ENCODE measurements around the gene FAM221B.

FAM221B gene, protein sequence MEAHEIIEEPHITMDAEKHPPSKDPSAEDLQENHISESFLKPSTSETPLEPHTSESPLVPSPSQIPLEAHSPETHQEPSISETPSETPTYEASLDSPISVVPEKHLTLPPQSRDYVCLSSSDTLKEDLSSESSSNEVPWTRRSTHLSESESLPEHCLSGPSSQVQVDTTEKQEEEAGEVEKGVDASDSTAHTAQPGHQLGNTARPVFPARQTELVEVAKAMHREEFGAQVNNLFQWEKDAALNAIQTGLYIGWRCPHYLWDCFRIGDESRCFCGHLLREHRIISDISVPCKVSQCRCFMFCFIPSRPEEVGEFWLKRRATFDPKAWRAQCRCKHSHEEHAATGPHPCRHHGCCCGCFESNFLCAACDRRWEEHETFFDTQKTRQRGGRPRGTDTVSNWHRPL

GRCh38 chr9:35828716-35829083, at the start of gene FAM221B:
Gene FAM221B (minus strand): TSS chr9:35828732. CDS start chr9:35826161, 2,571 bp downstream.
- in situ Hi-C loops (cut with MboI; ENCODE audit: low sequenced_read_pairs) = no loop called here

DNA sequence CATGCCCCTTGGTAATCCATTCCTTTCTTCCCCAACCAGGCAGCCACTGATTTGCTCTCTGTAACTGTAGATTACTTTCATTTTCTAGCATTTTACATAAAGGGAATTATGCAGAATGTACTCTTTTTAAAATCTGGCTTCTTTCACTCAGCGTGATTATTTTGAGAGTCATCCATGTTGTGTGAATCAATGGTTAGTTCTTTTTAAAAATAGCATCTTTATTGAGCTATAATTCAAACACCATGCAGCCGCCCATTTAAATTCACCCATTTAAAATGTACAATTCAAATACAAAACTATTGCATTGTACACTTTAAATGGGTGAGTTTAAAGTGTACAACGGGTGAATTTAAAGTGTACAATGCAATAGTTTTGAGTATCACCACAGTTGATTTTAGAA, 44.0 kb upstream of the FAM221B start:
- in situ Hi-C loops (cut with MboI; ENCODE audit: low sequenced_read_pairs) = no loop called here

DNA sequence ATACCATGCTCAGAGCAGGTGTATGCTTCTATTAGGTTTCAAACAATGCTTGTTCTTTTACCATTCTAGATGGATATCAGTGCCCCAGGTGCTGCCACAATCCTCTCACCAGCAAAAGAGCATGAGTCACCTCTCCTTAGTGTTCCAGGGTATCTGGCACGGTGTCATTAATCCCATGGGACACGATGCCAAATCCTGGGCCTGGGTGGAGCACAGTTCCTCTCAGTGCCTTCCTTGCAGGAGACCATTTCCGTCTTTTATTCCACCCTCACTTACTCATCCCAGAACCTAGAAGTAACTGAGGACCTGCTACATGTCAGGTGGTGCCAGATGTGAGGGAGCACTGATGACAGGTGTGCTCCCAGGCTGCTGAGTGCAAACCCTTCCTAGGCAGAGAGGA, 43.0 kb upstream of the FAM221B start:
- in situ Hi-C loops (cut with MboI; ENCODE audit: low sequenced_read_pairs) = no loop called here

- in situ Hi-C loops (cut with MboI; ENCODE audit: low sequenced_read_pairs) = no loop called here
Observed at GRCh38 chr9:35870351-35870923, 41.9 kb upstream of the FAM221B start, which contains the start of gene OR13J1. Gene OR13J1 (minus strand): TSS chr9:35870401. CDS start chr9:35870401, 0 bp downstream.

- in situ Hi-C loops (cut with MboI; ENCODE audit: low sequenced_read_pairs) = no loop called here
Observed at GRCh38 chr9:35869621-35870216, 41.2 kb upstream of the FAM221B start.

GRCh38 chr9:35868933-35869332, 40.4 kb upstream of the FAM221B start:
- in situ Hi-C loops (cut with MboI; ENCODE audit: low sequenced_read_pairs) = no loop called here

DNA sequence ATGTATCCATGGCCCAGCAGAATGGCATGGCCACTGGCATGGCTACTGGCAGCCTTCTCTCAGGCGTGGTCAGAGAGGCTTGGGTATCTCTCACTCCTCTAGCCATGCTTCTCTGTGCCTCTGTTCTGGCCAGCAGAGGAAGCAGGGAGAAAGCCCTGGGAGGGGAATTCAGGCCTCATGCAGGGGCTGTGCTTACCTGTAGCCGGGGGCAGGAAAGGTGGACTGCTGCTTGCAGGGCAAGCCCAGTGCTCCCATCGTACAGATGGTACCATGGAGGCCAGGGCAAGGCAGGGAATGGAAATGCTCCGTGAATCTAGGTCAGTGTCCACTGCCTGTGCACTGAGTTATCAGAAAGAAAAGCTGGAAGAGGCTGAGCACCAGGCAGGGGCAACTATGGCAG, 39.0 kb upstream of the FAM221B start:
- in situ Hi-C loops (cut with MboI; ENCODE audit: low sequenced_read_pairs) = no loop called here

DNA sequence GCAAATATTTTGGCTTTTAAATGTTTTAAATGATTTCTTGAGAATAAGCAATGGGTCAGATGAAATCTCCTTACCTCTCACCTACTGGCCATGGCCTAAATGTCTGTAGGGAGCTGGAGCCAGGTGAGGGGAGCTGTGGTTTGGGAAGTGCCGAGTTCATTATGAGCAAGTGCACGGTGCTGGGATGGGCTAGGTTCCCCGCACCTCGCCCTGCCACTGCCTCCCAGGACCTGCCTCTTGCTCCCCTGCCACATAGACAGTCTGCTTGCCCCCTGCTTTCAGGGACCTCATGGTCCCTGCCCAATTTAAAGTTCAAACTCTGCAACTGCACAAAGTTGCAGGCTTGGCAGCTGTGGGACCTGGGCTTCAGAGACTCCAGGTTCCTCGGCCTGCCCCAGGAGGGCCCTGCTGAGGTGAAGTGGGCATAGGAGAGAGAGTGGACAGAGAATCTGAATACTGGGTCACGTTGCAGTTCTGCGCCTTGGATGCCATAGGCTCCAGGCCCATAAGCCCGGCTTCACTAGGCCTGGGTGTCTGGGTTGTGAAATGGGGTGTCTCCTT, 36.2 kb upstream of the FAM221B start:
- in situ Hi-C loops (cut with MboI; ENCODE audit: low sequenced_read_pairs) = no loop called here

DNA sequence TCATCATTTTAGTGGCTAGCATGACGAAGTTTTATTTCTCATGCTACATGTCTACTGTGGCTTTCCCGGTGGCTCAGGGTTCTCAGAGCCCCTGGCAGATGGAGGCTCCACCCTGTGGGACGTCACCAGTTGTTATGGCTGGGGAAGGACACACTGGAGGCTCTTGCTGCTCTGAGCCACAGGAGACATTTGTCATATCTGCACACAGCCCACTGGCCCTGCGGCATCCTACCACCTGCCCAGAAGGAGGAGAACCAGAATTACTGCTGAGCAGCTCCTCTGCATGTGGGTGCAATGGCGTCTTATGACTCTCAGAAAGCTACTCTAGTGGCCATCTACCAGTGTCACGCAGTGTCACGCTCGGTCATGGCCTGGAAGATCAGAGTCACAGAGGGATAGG, 35.1 kb upstream of the FAM221B start:
- in situ Hi-C loops (cut with MboI; ENCODE audit: low sequenced_read_pairs) = no loop called here

DNA sequence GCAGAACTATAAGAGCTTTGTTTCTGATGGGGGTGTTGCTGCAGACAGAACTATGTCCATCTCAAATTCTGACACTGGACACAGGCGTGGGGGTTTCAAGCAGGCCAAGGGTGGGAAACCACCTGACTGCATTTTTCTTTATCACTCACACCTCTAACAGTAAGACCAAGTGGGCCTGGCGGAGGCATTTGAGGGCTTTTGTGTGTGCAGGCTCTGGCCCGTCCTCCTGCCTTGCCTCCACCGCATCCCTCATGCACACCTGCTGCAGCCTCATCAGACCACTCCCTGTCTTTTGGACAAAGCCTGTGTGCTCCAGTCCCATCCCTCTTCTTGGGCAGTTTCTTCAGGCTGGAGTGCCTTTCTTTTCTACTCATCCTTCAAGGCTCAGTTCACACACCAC, 33.8 kb upstream of the FAM221B start:
- in situ Hi-C loops (cut with MboI; ENCODE audit: low sequenced_read_pairs) = no loop called here

DNA sequence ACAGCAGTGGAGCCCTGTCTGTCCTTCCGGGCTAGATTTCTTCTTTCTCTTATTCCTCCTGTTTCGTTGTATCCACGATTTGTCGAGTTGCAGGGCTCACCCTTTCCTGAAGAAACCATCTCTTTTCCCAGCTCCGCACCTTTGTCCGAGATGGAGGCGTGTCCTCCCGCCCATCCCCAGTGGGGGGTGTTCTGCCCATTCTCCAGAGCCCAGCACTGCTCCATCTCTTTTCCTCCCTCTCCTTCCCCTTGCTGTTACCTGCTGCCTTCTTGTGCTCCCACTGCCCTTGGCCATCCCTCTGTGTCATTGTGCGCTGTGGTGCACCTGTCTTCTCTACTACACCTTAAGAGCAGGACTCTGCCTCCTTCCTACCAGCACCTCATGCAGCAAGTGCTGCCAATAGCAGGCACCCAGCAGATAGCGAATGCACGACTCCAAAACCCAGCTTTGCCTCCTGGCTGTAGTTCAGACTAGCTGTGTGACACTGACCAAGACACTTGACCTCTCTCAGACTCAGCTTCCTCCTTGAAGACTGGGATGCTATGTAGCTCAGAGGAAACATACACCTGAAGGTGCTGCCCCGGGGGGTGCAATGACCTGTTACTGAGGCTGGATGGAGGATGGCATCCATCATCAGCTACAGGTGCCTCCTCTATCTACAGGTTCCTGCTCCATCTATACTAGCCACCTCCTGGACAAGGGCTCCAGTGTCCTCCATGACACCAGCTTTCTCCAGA, 32.8 kb upstream of the FAM221B start:
- in situ Hi-C loops (cut with MboI; ENCODE audit: low sequenced_read_pairs) = no loop called here

GRCh38 chr9:35859990-35860339, 31.4 kb upstream of the FAM221B start:
- in situ Hi-C loops (cut with MboI; ENCODE audit: low sequenced_read_pairs) = no loop called here

- in situ Hi-C loops (cut with MboI; ENCODE audit: low sequenced_read_pairs) = no loop called here
Observed at GRCh38 chr9:35859310-35859989, 30.9 kb upstream of the FAM221B start.

DNA sequence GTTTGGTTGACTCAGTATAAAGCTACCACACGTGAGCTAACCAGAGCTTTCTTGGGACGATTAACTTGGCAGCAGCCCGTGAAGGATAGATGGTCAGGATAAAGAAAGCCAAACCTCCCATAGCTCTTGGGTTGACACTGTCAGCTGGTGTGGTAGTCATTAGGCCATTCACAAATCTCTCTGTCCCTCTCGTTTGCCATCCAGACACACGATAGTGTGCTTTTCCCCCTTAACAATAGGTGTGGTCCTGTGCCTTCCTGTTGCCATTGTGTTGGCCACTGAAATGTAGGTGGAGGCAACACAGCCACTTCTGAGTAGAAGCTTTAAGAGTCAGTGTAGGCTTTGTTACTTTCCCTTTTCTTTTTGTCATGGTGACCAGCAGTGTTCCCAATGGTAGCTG, 29.9 kb upstream of the FAM221B start:
- in situ Hi-C loops (cut with MboI; ENCODE audit: low sequenced_read_pairs) = no loop called here

- in situ Hi-C loops (cut with MboI; ENCODE audit: low sequenced_read_pairs) = no loop called here
Observed at GRCh38 chr9:35856882-35857281, 28.4 kb upstream of the FAM221B start.

DNA sequence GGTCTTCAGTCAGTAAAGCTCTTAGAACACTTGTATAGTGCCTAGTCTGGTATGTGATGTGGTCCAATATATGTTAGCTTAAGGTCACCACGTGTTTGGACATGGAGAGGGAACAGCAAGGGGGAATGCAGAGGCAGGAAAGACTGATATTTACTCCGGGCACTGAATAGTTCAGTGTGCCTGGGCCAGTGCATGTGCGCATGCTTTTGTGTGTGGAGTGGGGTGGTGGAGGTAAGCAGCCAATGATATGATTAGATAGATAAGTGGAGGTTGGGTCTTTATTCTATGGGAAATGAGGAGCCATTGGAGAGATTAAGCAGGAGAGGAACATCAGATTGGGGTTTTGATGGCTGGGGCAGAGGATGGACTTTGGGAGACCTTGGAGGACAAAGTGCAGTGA, 27.7 kb upstream of the FAM221B start:
- in situ Hi-C loops (cut with MboI; ENCODE audit: low sequenced_read_pairs) = no loop called here

- in situ Hi-C loops (cut with MboI; ENCODE audit: low sequenced_read_pairs) = no loop called here
Observed at GRCh38 chr9:35854091-35854762, 25.7 kb upstream of the FAM221B start.

- in situ Hi-C loops (cut with MboI; ENCODE audit: low sequenced_read_pairs) = no loop called here
Observed at GRCh38 chr9:35852876-35853865, 24.6 kb upstream of the FAM221B start.

- in situ Hi-C loops (cut with MboI; ENCODE audit: low sequenced_read_pairs) = no loop called here
Observed at GRCh38 chr9:35852267-35852815, 23.8 kb upstream of the FAM221B start.
